Inflammatory macrophage treated with lipopolysaccharide for 1 hour (primary cell): ENCODE results near the gene DCAF15.

Experiments
- DNase-seq, 2 donors: peaks; one replicate each; pipeline ENCODE4 v3.0.0-alpha.2; 2020 to 2022

The DCAF15 gene

GRCh38 chr19:13931391-13932148 is 20.7 kb upstream of the DCAF15 start:
- DNase-seq: no peak

GRCh38 chr19:13932149-13932637 is 20.1 kb upstream of the DCAF15 start:
- DNase-seq: no peak

DNA sequence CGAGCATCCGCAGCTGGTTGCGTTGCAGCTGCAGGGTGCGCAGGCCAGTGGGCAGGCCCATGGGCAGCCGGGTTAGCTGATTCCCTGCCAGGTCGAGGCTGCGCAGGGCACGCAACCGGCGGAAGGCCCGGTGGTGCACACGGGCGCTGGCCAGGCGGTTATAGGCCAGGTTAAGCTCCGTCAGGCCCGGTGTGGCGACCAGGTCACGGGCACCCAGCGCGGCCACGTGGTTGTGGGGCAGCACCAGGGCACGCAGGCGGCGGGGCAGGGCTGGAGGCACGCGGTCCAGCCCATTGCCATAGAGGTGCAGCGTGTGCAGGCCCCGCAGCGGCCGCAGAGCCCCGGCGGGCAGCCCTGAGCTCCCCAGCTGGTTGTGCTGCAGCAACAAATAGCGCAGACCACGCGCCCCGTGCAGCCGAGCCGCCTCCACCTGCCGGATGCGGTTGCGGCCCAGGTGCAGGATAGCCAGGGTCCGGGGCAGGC is 19.4 kb upstream of the DCAF15 start:
- no peak for DNase-seq

DNA sequence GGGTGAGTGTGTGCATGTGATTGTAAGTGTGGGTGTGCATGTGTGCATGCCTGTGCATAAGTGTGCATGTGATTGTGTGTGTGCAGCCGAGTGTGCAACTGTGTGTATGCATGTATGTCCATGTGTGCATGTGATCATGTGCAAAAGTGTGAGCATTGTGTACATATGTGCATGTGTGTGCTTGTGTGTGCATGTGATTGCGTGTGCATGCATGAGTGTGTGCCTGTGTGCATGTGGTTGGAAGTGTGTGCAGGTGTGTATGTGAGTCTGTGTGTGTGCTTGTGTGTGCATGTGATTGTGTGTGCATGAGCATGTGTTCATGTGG is 17.6 kb upstream of the DCAF15 start:
- no peak for DNase-seq

- no peak for DNase-seq
These were observed 16.4 kb upstream of the DCAF15 start for GRCh38 chr19:13935765-13936510.

GRCh38 chr19:13937479-13938300 is 14.6 kb upstream of the DCAF15 start:
- no peak for DNase-seq

DNA sequence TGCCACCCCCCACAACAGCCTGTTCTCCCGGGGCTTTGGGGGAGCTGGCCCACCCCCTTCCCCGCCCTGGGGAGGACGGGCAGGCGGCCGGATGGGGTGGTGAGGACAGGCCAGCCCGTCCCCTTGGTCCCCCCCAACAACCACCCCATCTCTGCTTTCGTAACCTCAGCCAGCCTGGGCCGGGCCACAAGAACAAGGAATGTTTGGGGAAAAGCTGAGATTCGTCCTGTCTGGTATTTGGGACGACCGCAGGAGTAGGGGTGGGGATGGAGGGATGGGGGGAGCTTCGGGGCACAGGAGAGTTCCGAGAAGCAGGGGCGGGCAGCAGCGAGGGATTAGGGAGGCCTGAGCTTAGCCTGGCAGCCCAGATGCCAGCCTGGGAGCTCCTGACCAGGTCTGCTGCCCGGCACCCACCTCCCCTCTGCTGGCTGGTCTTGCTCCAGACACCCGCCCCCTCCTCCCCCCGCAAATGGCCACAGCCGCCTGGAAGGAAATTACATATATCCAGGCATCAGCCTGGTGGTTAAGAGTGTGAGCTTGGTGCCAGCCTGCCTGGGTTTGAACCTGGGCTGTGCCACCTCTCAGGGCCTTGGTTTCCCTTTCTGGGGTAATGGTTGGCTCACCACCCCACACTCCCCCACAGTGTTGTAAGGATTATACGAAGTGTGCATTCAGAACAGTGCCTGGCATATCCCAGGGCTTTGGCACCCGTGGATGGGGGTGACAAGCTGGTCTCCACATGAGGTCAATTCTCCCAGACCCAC is 13.8 kb upstream of the DCAF15 start, which contains the start of gene PODNL1:
Gene PODNL1, minus strand, starts transcription at position 117 of the 764 bp plus-strand sequence. CDS start 236 bp downstream, outside the sequence.
- DNase-seq: no peak

DNA sequence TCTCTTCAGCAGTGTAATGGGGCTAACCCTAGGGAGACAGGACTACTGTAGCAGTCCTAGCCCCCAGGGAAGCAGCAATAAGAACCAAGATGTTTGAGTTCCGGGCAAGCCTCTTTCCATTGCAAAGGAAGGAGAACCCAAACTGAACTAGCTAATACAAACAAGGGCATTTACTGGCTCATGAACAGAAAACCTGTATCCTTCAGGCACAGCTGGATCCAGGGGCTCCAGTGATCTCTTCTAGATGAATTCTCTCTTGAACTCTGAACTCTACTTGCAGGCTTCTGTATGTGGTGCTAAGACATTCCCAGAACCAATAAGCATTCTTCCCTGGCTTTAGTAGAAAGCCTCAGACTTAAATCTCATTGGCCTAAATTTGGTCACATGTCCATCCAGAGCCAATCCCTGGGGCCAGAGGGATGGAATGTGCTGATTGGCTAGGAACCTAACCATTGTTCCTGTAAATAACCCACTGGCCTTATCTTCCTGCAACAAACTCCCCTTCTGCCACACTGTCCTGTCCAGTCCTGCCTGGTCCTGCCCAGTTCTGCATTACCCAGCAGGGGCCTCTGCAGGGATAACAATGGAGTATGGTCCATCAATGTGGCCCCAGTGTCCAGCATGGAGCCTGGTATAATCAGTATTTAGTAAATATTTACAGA is 10.2 kb upstream of the DCAF15 start:
- DNase-seq: no peak

DNA sequence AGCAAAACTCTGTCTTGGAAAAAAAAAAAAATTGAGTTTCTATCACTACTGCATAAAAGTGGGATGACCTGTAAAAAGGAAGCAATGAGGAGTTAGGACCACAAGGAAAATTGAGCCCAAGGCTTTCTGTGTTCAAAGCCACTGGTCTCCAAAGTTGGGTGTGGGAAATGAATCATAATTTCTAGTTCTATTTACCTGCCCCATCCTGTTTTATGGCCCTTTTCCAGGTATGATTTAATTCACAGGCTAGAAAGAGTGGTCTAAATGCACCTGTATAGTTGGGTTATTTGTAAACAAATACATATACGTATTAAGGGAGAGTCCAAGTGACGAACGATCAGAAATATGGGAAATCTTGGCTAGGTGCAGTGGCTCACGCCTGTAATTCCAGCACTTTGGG is 5.9 kb upstream of the DCAF15 start:
- no peak for DNase-seq

- no peak for DNase-seq
These were observed 1.3 kb upstream of the DCAF15 start for GRCh38 chr19:13951043-13951442.

DNA sequence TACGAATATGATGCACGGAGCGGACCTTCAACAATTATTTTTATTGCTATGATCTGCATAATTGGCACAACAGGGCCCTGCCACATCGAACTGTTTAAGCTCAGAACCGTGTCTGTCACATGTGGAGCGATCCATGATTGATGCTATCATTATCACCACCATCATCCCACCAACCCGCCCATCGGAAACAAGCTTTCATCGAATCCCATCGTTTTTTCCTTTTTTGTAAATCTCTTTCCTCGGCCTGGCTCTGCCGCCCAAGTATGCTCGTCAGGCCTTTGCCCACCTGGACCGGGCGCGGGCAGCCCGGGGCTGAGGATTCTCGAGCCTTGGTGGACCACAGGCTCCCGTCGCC is 533 bp upstream of the DCAF15 start:
- no peak for DNase-seq

GRCh38 chr19:13952931-13953531 is 722 bp downstream of the DCAF15 start:
- DNase-seq: peak; percentile 32 to 35

DNA sequence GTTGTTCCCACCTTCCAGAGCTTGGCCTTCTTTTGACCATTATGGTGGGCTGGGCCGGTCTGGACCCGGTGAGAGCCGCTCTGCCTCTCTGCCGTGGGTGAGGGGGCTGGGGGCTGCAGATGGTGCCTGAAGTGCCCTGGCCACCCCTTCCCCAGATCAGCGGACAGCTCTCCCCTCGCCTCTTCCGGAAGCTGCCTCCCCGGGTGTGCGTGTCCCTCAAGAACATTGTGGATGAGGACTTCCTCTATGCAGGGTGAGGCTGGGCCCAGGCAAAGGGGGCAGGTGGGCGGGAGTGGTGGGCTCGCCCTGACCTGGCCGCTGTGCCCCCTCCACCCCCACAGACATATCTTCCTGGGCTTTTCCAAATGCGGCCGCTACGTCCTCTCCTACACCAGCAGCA is 1.9 kb downstream of the DCAF15 start:
- no peak for DNase-seq

DNA sequence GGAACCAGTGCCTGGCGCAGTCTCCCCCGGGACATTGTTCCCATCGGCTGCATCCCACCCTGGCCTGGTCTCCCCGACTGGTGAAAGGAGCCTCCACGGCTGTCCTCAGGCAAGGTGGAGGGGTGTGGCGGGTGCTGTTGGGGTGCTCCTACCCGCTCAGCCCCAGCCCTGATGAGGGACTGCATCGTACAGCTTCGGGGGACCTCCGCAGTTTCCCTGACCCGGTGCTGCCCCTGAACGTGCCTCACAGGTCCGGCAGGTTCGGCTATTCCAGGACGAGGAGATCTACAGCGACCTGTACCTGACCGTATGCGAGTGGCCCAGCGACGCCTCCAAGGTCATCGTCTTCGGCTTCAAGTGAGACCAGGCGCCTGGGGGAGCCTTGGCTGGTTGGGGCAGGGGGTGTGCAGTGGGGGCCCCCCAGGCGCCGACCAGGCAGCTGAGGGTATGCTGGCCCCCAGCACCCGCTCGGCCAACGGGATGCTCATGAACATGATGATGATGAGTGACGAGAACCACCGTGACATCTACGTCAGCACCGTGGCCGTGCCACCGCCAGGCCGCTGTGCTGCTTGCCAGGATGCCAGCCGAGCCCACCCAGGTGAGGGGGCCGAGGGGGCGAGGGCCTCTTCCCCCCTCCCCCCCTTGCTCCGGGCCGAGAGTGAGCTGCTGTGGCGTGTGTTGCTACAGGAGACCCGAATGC is 3.5 kb downstream of the DCAF15 start:
- DNase-seq: no peak

DNA sequence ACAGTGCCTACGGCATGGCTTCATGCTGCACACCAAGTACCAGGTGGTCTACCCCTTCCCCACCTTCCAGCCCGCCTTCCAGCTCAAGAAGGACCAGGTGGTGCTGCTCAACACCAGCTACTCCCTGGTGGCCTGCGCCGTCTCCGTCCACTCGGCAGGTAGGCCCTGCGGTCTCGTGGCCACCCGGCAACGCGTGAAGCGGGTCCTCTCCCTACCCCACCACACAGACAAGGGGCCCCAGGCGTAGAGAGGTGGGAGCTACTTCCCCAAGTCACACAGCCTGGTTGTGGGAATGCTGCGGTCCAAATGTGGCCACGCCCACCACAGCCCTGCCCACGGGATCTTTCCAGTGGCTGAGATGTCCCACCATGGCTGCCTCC is 4.0 kb downstream of the DCAF15 start:
- no peak for DNase-seq

- no peak for DNase-seq
These were observed 4.7 kb downstream of the DCAF15 start for GRCh38 chr19:13957051-13957450.

GRCh38 chr19:13958043-13958442 is 5.7 kb downstream of the DCAF15 start:
- no peak for DNase-seq

DNA sequence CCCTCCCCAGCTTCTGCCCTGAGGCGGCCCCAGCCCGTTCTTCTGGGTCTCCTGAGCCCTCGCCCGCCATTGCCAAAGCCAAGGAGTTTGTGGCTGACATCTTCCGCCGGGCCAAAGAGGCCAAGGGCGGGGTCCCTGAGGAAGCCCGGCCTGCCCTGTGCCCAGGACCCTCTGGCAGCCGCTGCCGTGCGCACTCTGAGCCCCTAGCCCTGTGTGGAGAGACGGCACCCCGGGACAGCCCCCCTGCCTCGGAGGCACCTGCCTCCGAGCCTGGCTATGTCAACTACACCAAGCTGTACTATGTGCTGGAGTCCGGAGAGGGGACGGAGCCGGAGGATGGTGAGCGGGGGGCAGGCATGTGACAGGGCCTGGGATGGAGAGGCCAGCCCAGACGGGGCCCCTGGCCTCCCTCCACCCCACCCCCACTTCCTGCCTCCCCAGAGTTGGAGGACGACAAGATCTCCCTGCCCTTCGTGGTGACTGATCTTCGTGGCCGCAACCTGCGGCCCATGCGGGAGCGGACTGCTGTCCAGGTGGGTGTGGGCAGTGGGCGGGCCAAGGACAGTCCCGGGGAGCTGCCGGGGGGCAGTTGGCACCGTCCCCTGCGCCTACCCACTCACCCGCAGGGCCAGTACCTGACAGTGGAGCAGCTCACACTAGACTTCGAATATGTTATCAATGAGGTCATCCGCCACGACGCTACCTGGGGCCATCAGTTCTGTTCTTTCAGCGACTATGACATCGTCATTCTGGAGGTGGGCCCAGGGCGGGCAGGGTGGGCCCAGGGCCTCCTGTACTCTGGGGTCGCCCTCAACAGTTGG is 7.0 kb downstream of the DCAF15 start:
- no peak for DNase-seq

- DNase-seq: peak in 1 of 2 donors; percentile 8
These were observed 7.9 kb downstream of the DCAF15 start for GRCh38 chr19:13959962-13960862.
